ENCODE results near the gene GZMM.
"Not testable (repeated sequence)": the region's sequence is repeated elsewhere in the genome, so short reads cannot be mapped to it uniquely, and the experiment has no call there.

Gene GZMM

GRCh38 chr19:583968-584239 lies 40.1 kb downstream of the GZMM start:
- no peak for DNase-seq

DNA sequence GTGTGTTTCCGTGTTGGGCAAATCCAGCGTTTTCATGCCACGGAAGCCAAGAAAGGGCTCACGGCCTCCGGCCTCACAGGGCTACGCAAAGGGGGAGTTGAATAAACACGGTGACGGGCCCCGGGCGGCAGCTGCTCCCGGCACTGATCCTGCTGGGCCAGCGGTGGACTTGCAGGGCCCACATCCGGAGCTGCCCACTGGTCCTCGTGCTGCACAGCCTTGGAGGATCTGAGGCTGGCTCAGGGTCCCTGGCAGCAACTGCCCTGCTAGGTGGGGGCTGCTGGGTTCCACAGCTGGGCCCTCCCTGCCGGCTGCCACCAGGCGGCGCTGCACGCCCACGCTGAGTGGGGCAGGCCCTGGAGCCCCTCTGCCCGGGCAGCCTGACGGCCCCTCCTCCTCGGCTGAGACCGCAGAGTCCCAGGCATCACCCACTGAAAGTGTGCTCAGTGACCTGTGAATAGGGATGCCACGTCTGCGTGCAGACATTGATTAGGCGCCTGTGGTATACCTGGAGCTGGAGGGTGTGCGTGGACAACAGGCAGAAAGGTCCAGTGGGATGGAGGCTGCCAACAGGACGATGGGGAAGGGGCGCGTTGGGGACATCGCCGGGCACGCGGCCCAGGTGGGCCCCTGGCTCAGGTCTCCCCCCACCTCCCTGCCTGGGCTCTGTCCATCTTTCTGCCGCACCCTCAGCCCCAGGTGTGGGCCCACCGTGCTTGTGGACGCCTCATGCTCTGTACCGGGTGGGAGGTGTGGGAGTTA lies 40.6 kb downstream of the GZMM start:
- DNase-seq = no peak

GRCh38 chr19:585146-585545 lies 41.3 kb downstream of the GZMM start:
- DNase-seq = not testable (repeated sequence)

DNA sequence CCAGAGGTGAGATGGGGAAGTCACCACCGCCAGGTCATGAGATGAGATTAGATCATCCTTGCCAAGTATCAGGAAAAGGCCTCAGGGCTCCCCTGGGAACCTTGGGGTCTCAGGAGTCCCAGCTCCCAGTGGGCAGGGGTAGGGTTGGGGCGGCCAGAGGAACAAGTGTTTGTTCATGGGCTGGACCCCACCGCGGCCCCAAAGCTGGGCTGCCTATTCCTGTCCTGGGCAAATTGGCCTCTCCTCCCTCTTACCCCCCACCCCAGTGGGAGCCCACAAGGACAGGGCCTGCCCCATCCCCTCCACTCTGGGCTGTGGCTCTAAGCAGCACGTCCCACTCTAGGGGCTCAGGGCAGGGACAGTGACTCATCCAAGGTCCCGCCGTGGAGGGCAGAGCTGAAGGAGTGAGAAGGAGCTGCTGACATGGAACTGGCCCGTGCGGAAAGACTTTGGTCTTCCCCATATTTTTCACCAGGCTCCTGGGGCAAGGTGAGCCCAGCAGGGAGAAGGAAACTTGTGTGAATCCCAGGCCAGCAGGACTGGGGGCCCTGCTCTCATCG lies 41.8 kb downstream of the GZMM start:
- DNase-seq = no peak

- peak; percentile 43 for DNase-seq
Measured at GRCh38 chr19:588093-588740, 44.4 kb downstream of the GZMM start.

- no peak for DNase-seq
Measured at GRCh38 chr19:588741-589692, 45.2 kb downstream of the GZMM start.

- no peak for DNase-seq
Measured at GRCh38 chr19:589693-590395, 46.0 kb downstream of the GZMM start, which contains the start of gene HCN2. TSS of gene HCN2 (plus strand) at chr19:589881. CDS start at chr19:589946, 65 bp downstream.

GRCh38 chr19:590396-590745 lies 46.5 kb downstream of the GZMM start:
- DNase-seq = no peak

DNA sequence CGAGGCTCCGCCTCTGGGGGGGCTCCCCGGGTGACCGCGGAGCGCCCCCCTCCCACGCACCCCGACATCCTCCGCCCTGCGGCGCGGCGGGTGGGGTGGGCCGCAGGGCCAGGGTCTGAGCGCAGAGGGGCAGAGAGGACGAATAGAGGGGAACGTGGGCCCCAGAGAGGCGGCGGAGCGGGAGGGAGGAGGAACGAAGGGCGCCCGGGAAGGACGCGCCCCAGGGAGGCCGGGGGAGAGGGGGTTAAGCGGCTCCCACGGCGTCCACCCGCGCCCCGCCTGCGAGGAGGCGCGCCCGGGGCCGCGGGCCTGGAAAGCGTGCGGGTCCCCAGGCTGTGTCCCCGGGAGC lies 46.9 kb downstream of the GZMM start:
- DNase-seq = no peak

DNA sequence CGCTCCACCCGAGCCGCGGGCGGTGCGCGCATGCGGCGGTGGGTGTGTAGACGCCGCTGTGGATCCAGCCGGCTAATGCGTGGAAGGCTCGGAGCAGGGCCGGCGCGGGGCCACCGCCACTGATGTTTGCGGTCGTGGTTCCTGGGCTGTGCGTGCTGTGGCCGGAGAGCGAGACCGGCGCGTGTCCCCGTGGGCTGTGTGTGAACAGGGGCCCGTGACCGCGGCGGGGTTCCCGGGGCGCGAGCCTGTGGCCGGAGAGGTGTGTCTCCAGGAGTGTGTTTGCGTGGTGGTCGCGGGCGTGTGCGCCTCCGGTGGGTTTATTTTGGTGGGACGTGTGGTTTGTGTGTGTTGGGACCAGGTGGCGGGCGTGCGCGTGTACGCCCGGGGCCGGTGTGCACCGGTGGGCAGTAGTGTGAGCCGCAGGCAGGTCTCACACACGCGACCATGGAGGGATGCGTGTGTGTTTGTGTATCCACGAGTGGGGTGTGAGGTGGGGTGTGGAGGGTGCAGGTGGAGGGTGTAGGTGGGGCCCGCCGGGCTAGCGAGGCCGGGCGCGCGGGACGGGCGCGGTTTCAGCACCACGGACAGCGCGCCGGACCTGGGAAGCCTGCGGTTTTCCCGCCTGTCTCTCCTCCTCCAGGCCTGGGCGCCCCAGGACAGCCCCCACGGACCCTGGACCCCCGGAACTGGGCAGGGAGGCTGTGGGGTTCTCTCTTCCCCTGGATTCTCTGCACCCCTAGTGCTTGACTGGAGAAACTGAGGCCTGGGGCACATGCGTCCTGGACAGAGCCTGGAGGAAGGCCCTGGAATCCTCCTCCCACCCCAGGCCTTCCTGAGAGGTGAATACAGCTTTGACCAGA lies 47.5 kb downstream of the GZMM start:
- DNase-seq = no peak

GRCh38 chr19:592101-592500 lies 48.2 kb downstream of the GZMM start:
- DNase-seq = no peak

DNA sequence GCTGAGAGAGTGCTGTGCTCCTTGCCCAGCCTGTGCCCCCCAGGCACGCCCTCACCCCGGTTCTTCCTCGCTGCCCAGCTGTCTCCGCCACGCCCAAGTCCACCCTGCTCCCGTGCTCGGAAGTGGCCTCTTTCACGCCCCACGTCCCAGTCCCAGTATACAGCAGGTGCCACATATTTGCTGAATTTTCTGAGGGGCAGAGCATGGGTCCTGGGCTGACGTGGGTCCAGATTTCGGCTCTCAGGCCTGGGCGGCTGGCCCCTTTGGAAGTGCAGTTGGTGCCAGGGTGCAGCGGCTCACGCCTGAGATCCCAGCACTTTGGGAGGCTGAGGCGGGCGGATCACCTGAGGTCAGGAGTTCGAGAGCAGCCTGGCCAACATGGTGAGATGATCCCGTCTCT lies 49.2 kb downstream of the GZMM start:
- no peak for DNase-seq

GRCh38 chr19:593505-593904 lies 49.7 kb downstream of the GZMM start:
- DNase-seq = no peak

DNA sequence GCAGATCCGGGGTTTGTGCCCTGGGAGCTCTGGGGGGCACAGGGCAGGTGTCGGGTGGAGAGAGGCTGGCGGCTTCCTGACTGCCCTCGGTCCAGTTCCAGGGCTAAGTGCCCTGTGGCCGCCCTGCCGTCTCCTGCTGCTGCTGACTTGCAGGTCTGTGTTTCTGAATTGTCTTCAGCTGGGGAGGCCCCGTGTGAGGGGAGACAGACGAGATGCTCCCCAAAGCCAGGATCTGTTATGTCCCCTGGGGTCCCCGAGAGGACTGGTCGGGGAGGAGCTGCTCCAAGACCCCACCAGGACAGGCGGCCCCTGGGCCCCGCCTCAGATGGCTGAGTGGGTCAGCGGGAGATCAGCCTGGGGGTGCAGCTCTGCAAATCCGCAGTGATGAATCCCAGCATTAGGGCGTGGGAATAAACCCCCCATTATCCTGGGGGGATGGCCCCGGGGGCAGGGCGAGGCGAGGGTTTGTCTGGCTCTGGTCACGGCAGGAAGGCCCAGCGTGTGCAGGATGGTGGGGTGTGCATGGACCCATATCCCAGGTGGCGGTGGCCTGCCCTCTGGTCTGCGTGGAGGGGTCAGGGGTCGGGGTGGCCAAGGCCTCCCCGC lies 50.5 kb downstream of the GZMM start:
- no peak for DNase-seq

GRCh38 chr19:595326-596262 lies 51.7 kb downstream of the GZMM start:
- DNase-seq = no peak

- no peak for DNase-seq
Measured at GRCh38 chr19:596263-596655, 52.4 kb downstream of the GZMM start.

GRCh38 chr19:597406-598315 lies 53.8 kb downstream of the GZMM start:
- no peak for DNase-seq
